Sigmoid colon (tissue), 4 donors: ENCODE results near the gene AUNIP.

Source experiments
- EP300 ChIP-seq, 4 donors: sonication (generic); formaldehyde crosslinking; IDR thresholded peaks; one replicate each; pipeline ENCODE4 v1.6.1; 2017; ENCODE audit warnings: antibody characterized with exemption in 4 of 4
- POLR2A ChIP-seq, 2 donors: fragments of 450-650 bp; IDR thresholded peaks; one replicate each; pipeline ENCODE4 v1.6.1; 2016; ENCODE audit warnings: antibody characterized with exemption in 2 of 2, mild to moderate bottlenecking in 2 of 2, moderate library complexity in 2 of 2
- POLR2AphosphoS5 ChIP-seq, 4 donors: sonication (generic); formaldehyde crosslinking; IDR thresholded peaks; one replicate each; pipeline ENCODE4 v1.6.1; 2017; ENCODE audit warnings: antibody characterized with exemption in 4 of 4
- TF ChIP-seq, protein P1 (sequence below), 4 experiments: fragments of 450-650 bp in 3 of 4; fragments of 200-600 bp in 1 of 4; IDR thresholded peaks; one replicate each; pipeline ENCODE4 v1.5.1; 2016 to 2019; ENCODE audit warnings: antibody characterized with exemption in 4 of 4, mild to moderate bottlenecking in 3 of 4, moderate library complexity in 2 of 4

DNA sequence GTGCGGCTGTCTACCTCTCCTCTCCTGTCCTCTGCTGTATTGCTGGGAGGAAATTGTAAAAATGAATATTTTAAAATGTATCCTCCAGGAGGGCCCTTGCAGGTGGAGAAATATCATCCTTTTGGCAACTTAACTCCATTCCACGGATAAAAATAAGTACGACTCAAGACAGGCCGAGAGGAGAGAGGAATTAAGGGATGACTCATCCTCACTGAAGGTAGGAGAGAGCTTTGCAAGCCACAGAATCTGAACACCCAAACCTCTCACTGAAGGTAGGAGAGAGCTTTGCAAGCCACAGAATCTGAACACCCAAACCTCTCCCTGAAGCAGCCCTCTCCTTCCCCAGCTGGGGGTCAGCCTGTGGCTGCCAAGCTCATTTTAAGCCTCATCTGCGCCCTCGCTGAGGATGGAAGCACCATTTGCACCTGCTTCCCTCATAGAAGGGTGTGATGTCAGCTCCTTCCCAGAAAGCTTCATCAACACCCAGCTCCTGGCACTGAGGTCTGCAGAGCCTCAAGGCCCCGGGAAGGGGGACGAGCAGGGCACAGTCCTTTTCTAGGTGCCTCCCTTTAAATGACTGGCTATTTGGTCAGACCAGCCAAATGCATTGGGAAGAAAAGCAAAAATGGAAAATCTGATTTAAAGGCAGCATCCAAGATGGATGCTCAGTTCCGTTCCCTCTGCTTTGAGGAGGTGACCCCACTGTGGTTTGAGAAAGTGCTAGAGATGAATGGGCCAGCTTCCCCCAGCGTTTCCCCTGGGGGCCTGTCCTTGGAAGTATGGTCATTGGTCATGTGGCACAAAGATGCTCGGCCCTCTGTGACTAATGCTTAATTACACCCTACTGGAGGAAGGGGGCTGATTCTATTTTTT, 72.1 kb downstream of the AUNIP start:
- TF ChIP-seq, protein P1, sequence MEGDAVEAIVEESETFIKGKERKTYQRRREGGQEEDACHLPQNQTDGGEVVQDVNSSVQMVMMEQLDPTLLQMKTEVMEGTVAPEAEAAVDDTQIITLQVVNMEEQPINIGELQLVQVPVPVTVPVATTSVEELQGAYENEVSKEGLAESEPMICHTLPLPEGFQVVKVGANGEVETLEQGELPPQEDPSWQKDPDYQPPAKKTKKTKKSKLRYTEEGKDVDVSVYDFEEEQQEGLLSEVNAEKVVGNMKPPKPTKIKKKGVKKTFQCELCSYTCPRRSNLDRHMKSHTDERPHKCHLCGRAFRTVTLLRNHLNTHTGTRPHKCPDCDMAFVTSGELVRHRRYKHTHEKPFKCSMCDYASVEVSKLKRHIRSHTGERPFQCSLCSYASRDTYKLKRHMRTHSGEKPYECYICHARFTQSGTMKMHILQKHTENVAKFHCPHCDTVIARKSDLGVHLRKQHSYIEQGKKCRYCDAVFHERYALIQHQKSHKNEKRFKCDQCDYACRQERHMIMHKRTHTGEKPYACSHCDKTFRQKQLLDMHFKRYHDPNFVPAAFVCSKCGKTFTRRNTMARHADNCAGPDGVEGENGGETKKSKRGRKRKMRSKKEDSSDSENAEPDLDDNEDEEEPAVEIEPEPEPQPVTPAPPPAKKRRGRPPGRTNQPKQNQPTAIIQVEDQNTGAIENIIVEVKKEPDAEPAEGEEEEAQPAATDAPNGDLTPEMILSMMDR (IDR thresholded peaks at IDR 0.05) = no peak
- TF ChIP-seq POLR2AphosphoS5 (IDR thresholded peaks at IDR 0.05) (no peak), POLR2A (IDR thresholded peaks at IDR 0.05) (no peak), EP300 (IDR thresholded peaks at IDR 0.05) (no peak)
